ENCODE data around the gene SLC25A48. TPM values are rescaled to one million over a fixed set of nuclear protein-coding genes. Genes with fewer than 3 reads are reported as not detected.

SLC25A48 gene
- total RNA-seq, 2 donors from 2014 or later, result 0.78 to 2.8 TPM

DNA sequence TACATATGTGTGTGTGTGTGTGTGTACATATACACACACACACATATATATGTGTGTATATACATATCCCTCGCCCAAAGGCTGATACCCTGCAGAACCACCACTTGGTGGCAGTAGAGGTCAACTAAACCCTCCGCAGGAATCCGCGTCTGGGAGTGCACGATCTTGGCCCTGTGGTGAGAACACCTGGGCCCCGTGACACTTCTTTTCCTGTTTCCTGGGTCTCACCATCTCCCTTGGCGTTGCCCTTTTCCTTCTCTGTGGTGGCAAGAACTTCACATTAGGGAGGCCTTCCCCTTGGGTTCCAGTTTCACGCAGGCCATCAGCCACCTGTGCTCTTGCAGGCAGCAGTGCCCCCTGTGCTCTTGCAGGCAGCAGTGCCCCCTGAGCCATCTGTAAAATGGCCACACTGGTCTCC, 53.0 kb downstream of the SLC25A48 start:
- Histone ChIP-seq H3K27ac (no peak overlapping the region), H3K9me3 (no peaks in the 10 kb centered on the region), H3K36me3 (no peaks in the 10 kb centered on the region), H3K27me3 (replicated peaks; ENCODE audit: insufficient read depth) (no peaks in the 10 kb centered on the region), H3K4me1 (ENCODE audit: control insufficient read depth in 1 of 2, low read depth in 2 of 2) (no peaks in the 10 kb centered on the region), H3K4me3 (no peak overlapping the region)
- no peak for ATAC-seq (ENCODE audit: insufficient number of reproducible peaks, low FRiP score, low read depth)
- TF ChIP-seq, protein P1, sequence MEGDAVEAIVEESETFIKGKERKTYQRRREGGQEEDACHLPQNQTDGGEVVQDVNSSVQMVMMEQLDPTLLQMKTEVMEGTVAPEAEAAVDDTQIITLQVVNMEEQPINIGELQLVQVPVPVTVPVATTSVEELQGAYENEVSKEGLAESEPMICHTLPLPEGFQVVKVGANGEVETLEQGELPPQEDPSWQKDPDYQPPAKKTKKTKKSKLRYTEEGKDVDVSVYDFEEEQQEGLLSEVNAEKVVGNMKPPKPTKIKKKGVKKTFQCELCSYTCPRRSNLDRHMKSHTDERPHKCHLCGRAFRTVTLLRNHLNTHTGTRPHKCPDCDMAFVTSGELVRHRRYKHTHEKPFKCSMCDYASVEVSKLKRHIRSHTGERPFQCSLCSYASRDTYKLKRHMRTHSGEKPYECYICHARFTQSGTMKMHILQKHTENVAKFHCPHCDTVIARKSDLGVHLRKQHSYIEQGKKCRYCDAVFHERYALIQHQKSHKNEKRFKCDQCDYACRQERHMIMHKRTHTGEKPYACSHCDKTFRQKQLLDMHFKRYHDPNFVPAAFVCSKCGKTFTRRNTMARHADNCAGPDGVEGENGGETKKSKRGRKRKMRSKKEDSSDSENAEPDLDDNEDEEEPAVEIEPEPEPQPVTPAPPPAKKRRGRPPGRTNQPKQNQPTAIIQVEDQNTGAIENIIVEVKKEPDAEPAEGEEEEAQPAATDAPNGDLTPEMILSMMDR (IDR thresholded peaks at IDR 0.05), result peak; percentile 77
- DNase-seq (ENCODE audit: low spot score), result no peak

DNA sequence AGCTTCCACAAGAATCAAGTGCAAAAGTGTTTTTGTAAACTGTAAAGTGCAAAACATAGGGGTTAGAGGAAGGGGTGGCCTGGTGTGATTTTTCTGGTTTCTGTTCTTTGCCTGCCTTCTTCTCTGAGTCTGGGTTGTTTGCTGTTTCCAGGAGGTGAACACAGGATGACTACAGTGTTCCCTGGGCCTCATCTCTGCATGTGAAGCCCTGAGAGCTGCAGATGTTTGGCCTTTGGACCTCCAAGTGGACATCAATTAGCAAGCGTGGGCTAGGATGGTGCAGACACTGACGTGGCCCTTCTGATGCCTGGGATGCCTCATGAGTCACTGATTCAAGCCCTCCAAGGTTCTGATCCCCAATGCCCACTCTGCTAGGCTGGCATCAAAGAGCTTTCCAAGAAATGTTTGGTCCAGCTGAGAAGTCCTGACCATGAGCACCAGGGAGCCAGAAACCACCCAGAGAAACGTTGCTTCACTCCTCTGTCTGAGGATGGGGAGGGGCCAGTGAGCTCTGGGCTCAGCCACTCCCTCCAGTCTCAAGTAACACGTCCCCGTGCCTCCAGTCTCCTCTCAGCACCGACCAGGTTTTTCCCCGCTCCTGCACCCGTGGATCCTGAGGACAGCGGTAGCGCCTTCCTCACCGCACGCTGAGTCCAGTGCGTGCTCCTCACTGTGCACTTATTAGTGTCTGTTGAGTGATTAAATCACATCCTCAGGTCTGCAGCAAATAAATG, 53.6 kb downstream of the SLC25A48 start:
- Histone ChIP-seq H3K4me1 (ENCODE audit: control insufficient read depth in 1 of 2, low read depth in 2 of 2) (no peaks in the 10 kb centered on the region), H3K4me3 (no peak overlapping the region), H3K27ac (no peak overlapping the region), H3K27me3 (replicated peaks; ENCODE audit: insufficient read depth) (no peaks in the 10 kb centered on the region), H3K36me3 (no peaks in the 10 kb centered on the region), H3K9me3 (no peaks in the 10 kb centered on the region)
- TF ChIP-seq, protein P1 (IDR thresholded peaks at IDR 0.05), result no peak
- no peak for ATAC-seq (ENCODE audit: insufficient number of reproducible peaks, low FRiP score, low read depth)
- no peak for DNase-seq (ENCODE audit: low spot score)

DNA sequence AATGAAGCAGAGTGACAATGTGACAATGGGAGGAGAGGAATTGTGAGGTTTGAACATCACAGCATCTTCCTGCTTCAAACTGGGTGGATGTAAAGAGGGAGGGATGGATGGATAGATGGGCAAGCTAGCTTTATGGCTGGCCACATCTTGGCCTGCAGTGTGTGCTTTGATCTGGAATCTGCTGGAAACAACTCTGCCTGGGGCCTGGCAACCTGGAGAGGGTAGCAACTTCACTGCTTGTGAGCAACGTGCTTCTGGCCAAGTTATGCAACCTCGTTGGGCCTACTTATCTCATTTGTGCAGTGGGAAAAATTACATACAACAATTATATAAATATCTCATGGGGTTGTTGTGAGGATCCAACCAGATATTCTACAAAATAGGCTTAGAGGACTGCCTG, 55.8 kb downstream of the SLC25A48 start:
- Histone ChIP-seq H3K27ac (no peak overlapping the region), H3K36me3 (no peaks in the 10 kb centered on the region), H3K9me3 (no peaks in the 10 kb centered on the region), H3K27me3 (replicated peaks; ENCODE audit: insufficient read depth) (no peaks in the 10 kb centered on the region), H3K4me3 (no peak overlapping the region), H3K4me1 (ENCODE audit: control insufficient read depth in 1 of 2, low read depth in 2 of 2) (no peaks in the 10 kb centered on the region)
- ATAC-seq (ENCODE audit: insufficient number of reproducible peaks, low FRiP score, low read depth) (no peak), DNase-seq (ENCODE audit: low spot score) (no peak)
- TF ChIP-seq, protein P1 (IDR thresholded peaks at IDR 0.05), result no peak

DNA sequence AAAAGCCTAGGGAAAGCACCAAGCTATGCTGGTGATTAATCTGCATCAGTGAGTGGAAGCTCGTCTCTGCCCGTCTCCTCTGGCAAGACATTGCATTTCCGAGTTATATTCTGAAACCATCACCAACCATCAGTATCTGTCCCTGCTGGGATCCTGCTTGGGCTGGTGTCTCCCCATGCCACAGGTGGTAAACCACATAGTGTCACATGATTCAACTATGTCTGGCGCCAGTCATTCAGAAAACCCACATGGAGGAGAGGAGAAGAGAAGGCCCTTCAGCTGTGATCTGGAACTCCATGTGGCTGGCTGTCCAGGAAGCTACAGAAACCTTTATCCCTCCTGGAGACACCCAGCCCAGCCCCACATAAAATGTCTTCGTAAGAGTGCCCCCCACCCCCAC, 56.4 kb downstream of the SLC25A48 start:
- Histone ChIP-seq H3K4me3 (no peak overlapping the region), H3K4me1 (ENCODE audit: control insufficient read depth in 1 of 2, low read depth in 2 of 2) (no peaks in the 10 kb centered on the region)

DNA sequence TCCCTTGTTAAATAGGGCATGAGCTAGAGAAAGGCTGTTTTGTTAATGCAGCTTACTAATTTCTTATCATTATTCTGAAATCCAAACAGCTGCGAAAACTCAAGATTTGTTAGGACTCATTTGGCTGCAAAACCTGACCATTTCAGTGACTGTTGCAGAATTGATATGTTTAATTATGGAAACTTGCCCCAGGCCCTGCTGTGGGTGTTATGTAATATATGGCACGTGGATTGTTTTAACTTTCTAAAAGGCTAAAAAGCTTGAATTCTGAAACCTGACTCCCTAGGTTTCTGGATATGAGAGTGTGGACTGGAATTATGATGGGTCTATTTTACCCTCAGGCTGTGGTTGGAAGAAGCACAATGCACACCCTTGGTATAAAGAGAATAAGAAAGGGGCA, 56.8 kb downstream of the SLC25A48 start:
- Histone ChIP-seq H3K4me3 (no peak overlapping the region), H3K27ac (no peak overlapping the region), H3K27me3 (replicated peaks; ENCODE audit: insufficient read depth) (no peaks in the 10 kb centered on the region), H3K9me3 (no peaks in the 10 kb centered on the region), H3K36me3 (no peaks in the 10 kb centered on the region), H3K4me1 (ENCODE audit: control insufficient read depth in 1 of 2, low read depth in 2 of 2) (no peaks in the 10 kb centered on the region)
- ATAC-seq (ENCODE audit: insufficient number of reproducible peaks, low FRiP score, low read depth) (no peak), DNase-seq (ENCODE audit: low spot score) (no peak)
- TF ChIP-seq, protein P1 (IDR thresholded peaks at IDR 0.05), result no peak

More for the DNA sequence above, 56.4 kb downstream of the SLC25A48 start:
- no peak for DNase-seq (ENCODE audit: low spot score)
- Histone ChIP-seq H3K27ac (no peak overlapping the region), H3K9me3 (no peaks in the 10 kb centered on the region), H3K36me3 (no peaks in the 10 kb centered on the region), H3K27me3 (replicated peaks; ENCODE audit: insufficient read depth) (no peaks in the 10 kb centered on the region)
- ATAC-seq (ENCODE audit: insufficient number of reproducible peaks, low FRiP score, low read depth), result no peak
- TF ChIP-seq, protein P1 (IDR thresholded peaks at IDR 0.05), result no peak
